GM21723 (cell line): ENCODE results near the gene CTSS.
"Not testable (repeated sequence)": the region's sequence is repeated elsewhere in the genome, so short reads cannot be mapped to it uniquely, and the experiment has no call there.

ENCODE experiments used
- ATAC-seq: cut with Tn5 transposase; IDR thresholded peaks from one replicate; pipeline ENCODE4 v1.9.1; 2021; ENCODE audit warnings: mild to moderate bottlenecking, moderate library complexity; ENCODE audit not compliant: unreplicated experiment

Gene CTSS

DNA sequence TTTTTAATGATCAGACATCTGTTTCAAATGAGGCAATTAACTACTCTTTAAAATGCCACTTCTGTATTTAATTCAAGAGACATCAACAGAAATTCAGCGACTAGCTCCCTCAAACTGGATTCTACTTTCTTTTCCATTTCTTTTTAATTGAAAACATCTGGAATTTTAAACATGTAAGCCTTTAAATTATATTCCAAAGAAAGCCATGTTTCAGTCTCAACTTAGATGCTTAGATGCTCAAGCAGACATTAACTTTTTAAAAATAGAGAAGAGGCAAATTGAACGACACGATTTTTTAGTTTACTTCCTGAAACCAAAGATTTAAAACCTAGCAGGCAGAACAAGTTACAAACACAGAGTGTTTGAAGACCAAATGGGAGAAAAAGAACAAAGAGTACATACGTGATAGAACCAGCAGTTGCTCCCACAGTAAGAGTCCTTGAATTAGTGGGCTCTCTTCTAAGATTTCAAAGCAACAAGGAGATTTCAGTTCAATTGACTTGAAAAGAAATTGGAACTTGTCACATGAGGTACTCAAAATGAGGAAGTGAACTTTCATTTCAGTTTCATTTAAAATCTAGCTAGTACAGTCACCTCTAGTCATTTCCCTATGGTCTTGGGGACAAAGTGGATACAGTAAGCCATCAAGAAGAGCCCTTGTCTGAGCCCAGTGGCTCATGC lies at the start of gene CTSS:
CTSS (minus strand) TSS at position 483 of the 681 bp plus-strand sequence. CDS start 1,015 bp downstream, outside the sequence.
- ATAC-seq: peak; percentile 88

DNA sequence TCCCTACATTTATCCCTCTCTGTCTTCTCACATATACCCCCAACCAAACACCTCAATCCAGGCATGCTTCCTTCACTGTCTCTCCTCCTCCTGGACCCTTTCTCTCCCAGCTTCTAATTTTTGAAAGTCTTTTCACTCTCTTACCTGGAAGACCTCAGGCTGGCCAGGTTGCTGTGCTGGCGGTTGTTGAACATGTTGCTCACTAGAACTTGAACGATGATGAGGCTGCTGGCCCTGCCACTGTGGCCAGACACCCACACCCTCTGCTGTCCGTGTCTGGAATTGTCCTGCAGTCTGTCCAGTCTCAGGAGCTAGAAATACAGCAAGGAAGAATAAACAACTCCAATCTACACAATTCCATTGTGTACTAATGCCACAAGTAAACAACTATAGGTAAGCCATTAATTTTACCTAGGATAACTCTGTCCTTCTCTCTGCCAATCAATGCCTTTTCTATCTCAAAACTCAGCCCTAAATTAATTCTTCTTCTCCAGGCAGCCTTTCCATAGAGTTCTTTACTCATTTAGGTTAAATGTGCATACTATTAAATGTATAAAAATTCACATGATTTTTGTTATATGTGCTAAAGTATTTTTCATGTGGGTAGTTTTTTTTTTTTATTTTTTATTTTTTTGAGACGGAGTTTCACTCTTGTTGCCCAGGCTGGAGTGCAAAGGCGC lies 47.6 kb upstream of the CTSS start:
- ATAC-seq: no peak

DNA sequence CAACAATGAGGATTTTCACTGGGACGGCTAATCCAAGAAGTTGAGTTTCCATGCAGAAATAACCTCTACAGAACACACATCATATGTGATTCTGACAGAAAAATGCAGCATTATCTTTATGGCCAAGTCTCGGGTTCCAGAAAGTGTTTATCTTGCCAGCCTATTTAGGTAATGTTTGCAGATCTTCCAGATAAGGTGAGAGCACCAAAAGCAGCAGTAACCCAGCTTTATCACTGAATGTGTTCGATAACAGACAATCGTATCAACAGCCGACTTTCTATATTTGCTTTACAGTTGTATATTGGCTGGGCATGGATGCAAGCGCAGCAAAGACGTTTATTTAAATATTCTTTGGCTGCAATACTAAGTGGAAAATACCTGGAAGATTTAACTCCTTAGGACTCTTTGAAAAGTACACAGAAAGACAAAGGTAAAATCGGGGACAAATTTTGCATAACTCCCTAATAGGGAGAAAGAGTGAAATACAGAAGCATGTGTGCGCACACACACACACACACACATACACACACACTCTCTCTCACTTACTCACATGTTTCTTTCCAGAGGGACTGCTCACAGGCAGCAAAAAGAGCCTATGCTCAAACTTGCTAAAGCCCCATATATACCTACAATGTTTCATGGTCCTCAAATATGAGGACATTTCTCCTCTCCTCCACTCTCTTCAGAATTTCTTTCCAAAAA lies 45.5 kb upstream of the CTSS start:
- ATAC-seq: no peak

DNA sequence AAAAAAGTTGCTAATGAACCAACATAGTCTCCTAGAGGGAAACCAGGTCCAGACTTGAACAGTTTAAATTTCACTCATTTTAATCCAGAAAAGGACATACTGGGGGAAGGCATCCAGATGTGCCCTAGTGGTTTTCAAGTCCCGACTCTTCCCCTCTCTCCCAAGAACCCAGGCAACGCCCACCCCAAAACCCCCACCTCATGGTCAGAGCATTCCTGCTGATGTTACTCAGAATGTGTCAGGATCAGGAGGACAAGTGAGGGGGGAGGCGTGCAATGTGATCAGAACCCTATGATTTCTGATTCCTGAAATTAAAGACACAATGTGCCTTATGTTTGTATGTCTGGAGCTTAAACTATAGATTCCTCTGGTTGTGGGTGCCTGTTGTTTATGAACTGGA lies 44.1 kb upstream of the CTSS start:
- no peak for ATAC-seq

DNA sequence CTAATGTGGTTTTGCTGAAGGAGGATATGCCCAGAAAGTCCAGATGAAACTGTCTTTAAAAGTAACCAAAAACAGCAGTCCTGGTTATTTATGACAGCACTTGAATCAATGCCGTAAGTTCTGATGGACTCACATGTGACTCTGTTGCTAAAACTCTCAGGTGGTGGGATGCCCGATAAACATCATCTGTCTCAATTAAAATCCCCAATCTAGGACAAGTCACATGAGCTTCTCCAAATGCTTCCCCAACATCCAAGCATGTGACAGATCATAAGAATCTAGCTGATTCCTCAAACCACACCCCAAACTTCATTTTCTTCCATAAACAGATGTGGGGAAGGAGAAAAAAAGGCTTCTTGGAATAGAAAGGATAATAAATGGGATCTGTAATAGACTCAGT lies 43.3 kb upstream of the CTSS start:
- no peak for ATAC-seq

DNA sequence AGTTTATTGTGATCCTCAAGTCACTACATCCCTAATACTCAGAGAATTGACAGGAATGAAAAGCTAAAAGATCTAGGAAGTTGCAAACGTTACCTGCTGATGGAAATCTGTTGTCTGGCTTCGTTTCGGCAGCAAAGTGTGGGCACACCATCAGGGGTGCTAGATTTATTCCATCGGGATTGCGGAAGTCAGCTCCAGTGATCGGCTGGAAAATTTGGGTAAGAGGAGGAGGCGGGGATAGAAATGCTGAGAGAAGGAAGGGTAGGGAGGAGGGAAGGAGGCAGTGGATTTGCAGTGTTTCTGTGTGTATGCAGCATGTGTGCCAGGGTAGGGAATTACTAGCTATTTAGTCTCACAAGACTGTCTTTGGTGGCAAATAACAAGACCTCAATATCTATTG lies 42.5 kb upstream of the CTSS start, which contains the start of gene CTSK:
CTSK (minus strand) TSS at position 140 of the 400 bp plus-strand sequence. CDS start 1,455 bp downstream, outside the sequence.
- ATAC-seq: no peak

DNA sequence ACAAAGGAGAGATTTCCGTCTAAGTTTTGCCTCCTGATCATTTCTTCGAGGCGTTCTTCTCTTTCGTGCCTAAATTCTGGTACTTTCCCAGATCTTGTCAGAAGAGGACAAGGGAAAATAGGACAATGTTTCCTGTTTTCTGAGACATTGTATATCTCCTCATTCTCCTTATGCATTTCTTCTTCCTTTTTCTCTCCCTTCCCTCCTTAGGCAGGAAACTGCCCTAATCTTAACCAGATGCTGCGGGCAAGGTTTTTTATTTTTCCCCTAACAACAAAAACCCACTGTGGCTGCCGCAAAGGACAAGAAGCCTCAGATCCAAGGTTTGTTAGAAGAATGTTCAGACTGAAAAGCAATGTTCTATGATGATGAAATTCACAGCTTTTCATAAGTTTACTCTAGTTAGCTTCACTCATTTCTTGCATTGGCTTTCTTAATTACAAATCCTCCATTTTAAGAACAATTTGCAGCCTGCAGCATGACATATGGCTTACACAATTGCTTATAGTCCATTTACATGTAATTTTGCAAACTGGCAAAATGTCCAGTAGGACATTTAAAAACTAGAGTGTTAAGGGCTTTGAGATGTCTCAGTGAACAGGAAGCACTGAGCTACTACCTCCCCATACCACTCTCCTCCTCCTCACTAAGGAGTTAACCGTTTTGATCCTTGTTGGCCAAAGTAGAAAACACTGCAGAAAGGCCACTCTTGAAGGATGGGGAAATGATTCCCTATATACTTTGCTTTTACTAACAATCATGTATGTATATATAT lies 41.9 kb upstream of the CTSS start:
- ATAC-seq: no peak

- no peak for ATAC-seq
Observed at GRCh38 chr1:150805899-150806298, 40.3 kb upstream of the CTSS start.

- ATAC-seq: no peak
Observed at GRCh38 chr1:150804671-150805070, 39.1 kb upstream of the CTSS start.

DNA sequence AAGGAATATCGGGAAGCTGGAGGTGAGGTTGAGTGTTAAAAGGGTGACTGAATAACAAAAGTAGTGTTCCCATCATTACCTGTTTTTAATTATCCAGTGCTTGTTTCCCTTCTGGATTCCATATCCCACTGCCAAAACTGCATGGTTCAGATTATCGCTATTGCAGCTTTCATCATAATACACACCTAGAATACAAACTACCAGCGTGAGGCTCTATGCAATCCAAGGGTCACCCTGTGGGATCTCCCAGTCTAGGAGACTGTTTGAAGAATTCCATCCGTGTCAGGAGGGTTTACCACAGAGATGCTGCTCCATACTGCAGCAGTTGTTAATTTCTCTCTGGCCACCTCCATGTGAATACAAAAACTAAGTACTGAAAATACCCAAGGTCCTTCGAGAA lies 33.5 kb upstream of the CTSS start:
- ATAC-seq: no peak

- no peak for ATAC-seq
Observed at GRCh38 chr1:150798525-150798924, 32.9 kb upstream of the CTSS start.

GRCh38 chr1:150796374-150796773 lies 30.8 kb upstream of the CTSS start:
- ATAC-seq: no peak

DNA sequence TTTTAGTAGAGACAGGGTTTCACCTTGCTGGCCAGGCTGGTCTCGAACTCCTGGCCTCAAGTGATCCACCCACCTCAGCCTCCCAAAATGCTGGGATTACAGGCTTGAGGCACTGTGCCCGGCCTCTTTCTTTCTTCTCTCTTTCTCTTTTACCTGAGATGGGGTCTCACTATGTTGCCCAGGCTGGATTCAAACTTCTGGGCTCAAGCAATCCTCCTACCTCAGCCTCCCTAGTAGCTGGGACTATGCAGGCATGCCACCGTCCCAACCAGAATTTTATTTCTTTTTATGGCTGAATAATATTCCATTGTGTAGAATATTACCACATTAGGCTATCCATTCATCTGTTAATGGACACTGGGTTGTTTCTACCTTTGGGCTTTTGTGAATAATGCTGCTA lies 28.2 kb upstream of the CTSS start:
- not testable (repeated sequence) for ATAC-seq

GRCh38 chr1:150793221-150793620 lies 27.6 kb upstream of the CTSS start:
- no peak for ATAC-seq

DNA sequence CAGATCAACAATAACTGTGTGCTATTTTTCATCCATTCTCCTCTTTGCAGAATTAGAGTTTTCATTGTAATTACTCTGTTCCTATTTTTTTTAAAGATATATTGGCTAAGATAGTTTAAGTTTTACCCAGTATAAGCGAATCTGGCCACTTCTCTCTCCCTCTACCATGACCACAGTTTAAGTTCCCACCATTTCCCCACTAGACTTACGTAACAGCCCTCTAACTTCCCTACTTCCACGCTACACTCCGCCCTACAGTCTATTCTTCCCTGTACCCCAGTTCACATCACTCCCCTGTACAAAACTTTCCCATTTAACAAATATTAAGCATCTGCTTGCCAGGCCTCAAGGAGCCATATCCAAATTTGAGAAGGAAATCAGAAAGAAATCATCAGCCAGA lies 26.0 kb upstream of the CTSS start:
- ATAC-seq: no peak

- ATAC-seq: no peak
Observed at GRCh38 chr1:150789396-150789795, 23.8 kb upstream of the CTSS start.

GRCh38 chr1:150788946-150789345 lies 23.4 kb upstream of the CTSS start:
- ATAC-seq: no peak

GRCh38 chr1:150787455-150787854 lies 21.9 kb upstream of the CTSS start:
- ATAC-seq: no peak

DNA sequence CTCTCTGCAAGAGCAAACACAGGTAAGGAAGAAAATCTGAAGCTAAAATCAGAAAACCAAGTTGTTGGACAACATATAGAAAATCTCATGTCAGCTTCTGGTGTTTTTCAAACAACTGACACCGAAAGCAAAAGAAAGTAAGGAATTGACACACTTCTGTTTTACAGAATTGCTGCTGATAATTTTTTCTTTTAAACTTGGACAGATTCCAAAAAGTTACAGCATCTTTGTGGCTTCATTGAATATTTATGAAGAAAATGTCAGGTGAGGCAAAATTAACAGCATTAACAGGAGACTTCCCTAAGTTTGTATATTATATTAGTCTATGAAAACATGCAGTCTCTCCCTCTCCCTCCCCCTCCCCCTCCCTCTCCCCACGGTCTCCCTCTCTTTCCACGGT lies 14.9 kb upstream of the CTSS start:
- no peak for ATAC-seq

- no peak for ATAC-seq
Observed at GRCh38 chr1:150778409-150778808, 12.8 kb upstream of the CTSS start.

DNA sequence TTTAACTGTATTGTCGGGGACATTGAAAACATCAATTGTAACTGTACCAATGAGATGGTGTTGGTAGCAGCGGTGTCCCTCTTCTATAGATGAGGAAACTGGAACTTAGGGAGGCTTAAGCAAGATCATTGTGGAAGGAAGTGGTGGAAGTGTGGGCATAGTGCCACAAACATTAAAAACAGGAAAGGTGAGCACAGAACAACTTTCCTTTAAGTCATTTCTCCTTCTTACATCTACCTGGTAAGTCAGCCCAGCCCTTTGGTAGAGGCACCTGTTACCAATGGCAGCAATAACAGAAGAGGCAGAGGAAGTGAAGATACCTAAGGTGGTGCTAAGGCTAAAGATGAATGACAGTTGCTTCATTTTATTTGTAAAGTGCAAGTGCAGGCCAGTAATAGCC lies 12.0 kb upstream of the CTSS start:
- no peak for ATAC-seq
